HepG2 (cell line): Measurements from ENCODE around the gene MMP25. TPM values are rescaled to one million over a fixed set of nuclear protein-coding genes. Genes with fewer than 3 reads are reported as not detected.

Experiments used
- AGO2 ChIP-seq: fragments of 200-400 bp; formaldehyde crosslinking; optimal IDR thresholded peaks from 2 replicates; pipeline ENCODE3; 2017; ENCODE audit warnings: mild to moderate bottlenecking, low read depth, low read length, moderate library complexity
- FOSL2 ChIP-seq: sonication (generic); formaldehyde crosslinking; IDR thresholded peaks from 2 replicates; pipeline ENCODE4 v1.4.0; 2020; ENCODE audit warnings: missing genetic modification reagents
- HOXA3 ChIP-seq: sonication (generic); formaldehyde crosslinking; IDR thresholded peaks from 2 replicates; pipeline ENCODE4 v1.5.0; 2020; ENCODE audit warnings: missing genetic modification reagents
- KAT8 ChIP-seq: IDR thresholded peaks from 2 replicates; pipeline ENCODE4 v1.6.1; 2016; ENCODE audit warnings: missing genetic modification reagents, missing compliant biosample characterization
- MED1 ChIP-seq: sonication (generic); formaldehyde crosslinking; IDR thresholded peaks from 2 replicates; pipeline ENCODE4 v1.4.0; 2020; ENCODE audit warnings: missing genetic modification reagents
- MIXL1 ChIP-seq: IDR thresholded peaks from 2 replicates; pipeline ENCODE4 v1.6.1; 2016
- MYC ChIP-seq: sonication (generic); formaldehyde crosslinking; IDR thresholded peaks from 2 replicates; pipeline ENCODE4 v1.9.0; 2021; ENCODE audit warnings: missing genetic modification reagents, borderline replicate concordance
- POLR2AphosphoS5 ChIP-seq: IDR thresholded peaks from 2 replicates; pipeline ENCODE4 v1.6.1; 2012; ENCODE audit warnings: low read depth, low read length
- RXRB ChIP-seq: IDR thresholded peaks from 2 replicates; pipeline ENCODE4 v1.6.1; 2016; ENCODE audit warnings: borderline replicate concordance, missing genetic modification reagents, missing compliant biosample characterization
- SP5 ChIP-seq: IDR thresholded peaks from 2 replicates; pipeline ENCODE4 v1.6.1; 2016; ENCODE audit warnings: low read depth, borderline replicate concordance
- TEAD3 ChIP-seq: optimal IDR thresholded peaks from 2 replicates; pipeline ENCODE3; 2016; ENCODE audit warnings: borderline replicate concordance
- TOPORS ChIP-seq: sonication (generic); formaldehyde crosslinking; IDR thresholded peaks from 2 replicates; pipeline ENCODE4 v1.8.0; 2023; ENCODE audit warnings: mild to moderate bottlenecking, missing genetic modification reagents
- ZFY ChIP-seq: sonication (generic); formaldehyde crosslinking; IDR thresholded peaks from 2 replicates; pipeline ENCODE4 v1.4.0; 2020; ENCODE audit warnings: missing genetic modification reagents
- ZNF749 ChIP-seq: sonication (generic); formaldehyde crosslinking; IDR thresholded peaks from 2 replicates; pipeline ENCODE4 v1.8.0; 2022; ENCODE audit warnings: mild to moderate bottlenecking, missing genetic modification reagents, moderate library complexity, borderline replicate concordance
- polyA plus RNA-seq, 8 experiments: library from polyadenylated mRNA; depleted of rRNA in 3 of 8; stranded (reverse) in 7 of 8; unstranded in 1 of 8; fragments of >200 nt; fragmentation: Illumina TruSeq in 4 of 8; extraction: Trizol in 4 of 8; gene quantifications; 2 replicates each; pipeline versions ENCODE4 v1.2.1 to v1.2.3, GENCODE V29; 2011 to 2016; ENCODE audit warnings: low read depth in 4 of 8, missing spikeins in 1 of 8, mixed read lengths in 1 of 8; ENCODE audit not compliant: insufficient read depth in 1 of 8
- total RNA-seq, 5 experiments: library from RNA; depleted of rRNA; stranded (reverse); fragments of >200 nt; fragmentation: Illumina TruSeq; extraction: Trizol; gene quantifications; 2 replicates each; pipeline ENCODE4 v1.2.3, GENCODE V29; 2016; ENCODE audit warnings: low read depth in 1 of 5
- TF ChIP-seq, protein P1 (sequence below): IDR thresholded peaks from 2 replicates; pipeline ENCODE4 v1.4.0; 2020; ENCODE audit warnings: mild to moderate bottlenecking, missing genetic modification reagents
- TF ChIP-seq, protein P2 (sequence below): IDR thresholded peaks from 2 replicates; pipeline ENCODE4 v1.6.1; 2018; ENCODE audit warnings: missing genetic modification reagents
- TF ChIP-seq, protein P3 (sequence below): sonication (generic); formaldehyde crosslinking; conservative IDR thresholded peaks from 2 replicates; pipeline ENCODE4 v1.4.0; 2020; ENCODE audit warnings: mild to moderate bottlenecking, missing genetic modification reagents, moderate library complexity
- TF ChIP-seq, protein P4 (sequence below): sonication (generic); formaldehyde crosslinking; IDR thresholded peaks from 2 replicates; pipeline ENCODE4 v1.5.1; 2020; ENCODE audit warnings: mild to moderate bottlenecking, missing genetic modification reagents

Gene MMP25
- total and polyA plus RNA-seq, 2 of the 13 experiments (the other 11 are each of a cell fraction or from before 2014, with no cell fraction given): 0.04 to 0.08 TPM

DNA sequence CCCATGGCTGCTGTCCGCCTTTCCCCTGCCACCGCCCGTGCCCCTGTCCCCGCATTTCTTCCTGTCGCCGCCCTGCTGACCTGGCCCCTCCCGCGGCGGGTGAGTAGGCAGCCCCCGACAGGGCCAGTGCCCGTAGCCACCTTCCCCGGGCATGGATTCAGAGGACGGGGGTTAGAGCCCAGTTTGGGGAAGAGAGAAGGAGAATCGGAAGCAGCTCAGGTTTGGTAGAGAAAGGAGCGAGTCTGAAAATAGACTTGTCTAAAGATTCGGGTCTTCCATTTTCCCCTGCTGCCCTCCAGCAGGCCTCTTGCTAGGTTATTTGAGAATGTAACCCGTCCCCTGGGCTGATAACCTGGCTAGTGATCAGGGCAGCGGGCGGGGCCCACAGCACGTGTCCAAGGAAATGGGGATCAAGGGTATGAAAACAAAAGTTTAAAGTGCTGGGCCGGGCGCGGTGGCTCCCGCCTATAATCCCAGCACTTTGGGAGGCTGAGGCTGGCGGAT, 41.5 kb upstream of the MMP25 start (continued):
- TF ChIP-seq RXRB (CRISPR knock-in tag) (peak; percentile 49; the same call in 1 of the 2 replicates), MED1 (CRISPR knock-in tag) (peak; percentile 26; the same call in 1 of the 2 replicates), ZNF749 (CRISPR knock-in tag) (no peak), TOPORS (CRISPR knock-in tag) (no peak), AGO2 (no peak), KAT8 (CRISPR knock-in tag) (peak; percentile 43; the same call in 1 of the 2 replicates), ZFY (CRISPR knock-in tag) (peak; percentile 46; the same call in 1 of the 2 replicates), MYC (CRISPR knock-in tag) (peak; percentile 63; the same call in 1 of the 2 replicates), TEAD3 (CRISPR knock-in tag) (peak; percentile 16), FOSL2 (CRISPR knock-in tag) (0 out of 2 replicates have a peak, but pooled peaks have one; percentile 51), SP5 (CRISPR knock-in tag) (0 out of 2 replicates have a peak, but pooled peaks have one; percentile 62), HOXA3 (0 out of 2 replicates have a peak, but pooled peaks have one; percentile 33), POLR2AphosphoS5 (peak; percentile 59), MIXL1 (CRISPR knock-in tag) (no peak)
- TF ChIP-seq, protein P1, sequence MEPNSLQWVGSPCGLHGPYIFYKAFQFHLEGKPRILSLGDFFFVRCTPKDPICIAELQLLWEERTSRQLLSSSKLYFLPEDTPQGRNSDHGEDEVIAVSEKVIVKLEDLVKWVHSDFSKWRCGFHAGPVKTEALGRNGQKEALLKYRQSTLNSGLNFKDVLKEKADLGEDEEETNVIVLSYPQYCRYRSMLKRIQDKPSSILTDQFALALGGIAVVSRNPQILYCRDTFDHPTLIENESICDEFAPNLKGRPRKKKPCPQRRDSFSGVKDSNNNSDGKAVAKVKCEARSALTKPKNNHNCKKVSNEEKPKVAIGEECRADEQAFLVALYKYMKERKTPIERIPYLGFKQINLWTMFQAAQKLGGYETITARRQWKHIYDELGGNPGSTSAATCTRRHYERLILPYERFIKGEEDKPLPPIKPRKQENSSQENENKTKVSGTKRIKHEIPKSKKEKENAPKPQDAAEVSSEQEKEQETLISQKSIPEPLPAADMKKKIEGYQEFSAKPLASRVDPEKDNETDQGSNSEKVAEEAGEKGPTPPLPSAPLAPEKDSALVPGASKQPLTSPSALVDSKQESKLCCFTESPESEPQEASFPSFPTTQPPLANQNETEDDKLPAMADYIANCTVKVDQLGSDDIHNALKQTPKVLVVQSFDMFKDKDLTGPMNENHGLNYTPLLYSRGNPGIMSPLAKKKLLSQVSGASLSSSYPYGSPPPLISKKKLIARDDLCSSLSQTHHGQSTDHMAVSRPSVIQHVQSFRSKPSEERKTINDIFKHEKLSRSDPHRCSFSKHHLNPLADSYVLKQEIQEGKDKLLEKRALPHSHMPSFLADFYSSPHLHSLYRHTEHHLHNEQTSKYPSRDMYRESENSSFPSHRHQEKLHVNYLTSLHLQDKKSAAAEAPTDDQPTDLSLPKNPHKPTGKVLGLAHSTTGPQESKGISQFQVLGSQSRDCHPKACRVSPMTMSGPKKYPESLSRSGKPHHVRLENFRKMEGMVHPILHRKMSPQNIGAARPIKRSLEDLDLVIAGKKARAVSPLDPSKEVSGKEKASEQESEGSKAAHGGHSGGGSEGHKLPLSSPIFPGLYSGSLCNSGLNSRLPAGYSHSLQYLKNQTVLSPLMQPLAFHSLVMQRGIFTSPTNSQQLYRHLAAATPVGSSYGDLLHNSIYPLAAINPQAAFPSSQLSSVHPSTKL (CRISPR knock-in tag): 0 out of 2 replicates have a peak, but pooled peaks have one; percentile 28
- TF ChIP-seq, protein P2, sequence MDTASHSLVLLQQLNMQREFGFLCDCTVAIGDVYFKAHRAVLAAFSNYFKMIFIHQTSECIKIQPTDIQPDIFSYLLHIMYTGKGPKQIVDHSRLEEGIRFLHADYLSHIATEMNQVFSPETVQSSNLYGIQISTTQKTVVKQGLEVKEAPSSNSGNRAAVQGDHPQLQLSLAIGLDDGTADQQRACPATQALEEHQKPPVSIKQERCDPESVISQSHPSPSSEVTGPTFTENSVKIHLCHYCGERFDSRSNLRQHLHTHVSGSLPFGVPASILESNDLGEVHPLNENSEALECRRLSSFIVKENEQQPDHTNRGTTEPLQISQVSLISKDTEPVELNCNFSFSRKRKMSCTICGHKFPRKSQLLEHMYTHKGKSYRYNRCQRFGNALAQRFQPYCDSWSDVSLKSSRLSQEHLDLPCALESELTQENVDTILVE (CRISPR knock-in tag): peak; percentile 46; the same call in 1 of the 2 replicates
- TF ChIP-seq, protein P3, sequence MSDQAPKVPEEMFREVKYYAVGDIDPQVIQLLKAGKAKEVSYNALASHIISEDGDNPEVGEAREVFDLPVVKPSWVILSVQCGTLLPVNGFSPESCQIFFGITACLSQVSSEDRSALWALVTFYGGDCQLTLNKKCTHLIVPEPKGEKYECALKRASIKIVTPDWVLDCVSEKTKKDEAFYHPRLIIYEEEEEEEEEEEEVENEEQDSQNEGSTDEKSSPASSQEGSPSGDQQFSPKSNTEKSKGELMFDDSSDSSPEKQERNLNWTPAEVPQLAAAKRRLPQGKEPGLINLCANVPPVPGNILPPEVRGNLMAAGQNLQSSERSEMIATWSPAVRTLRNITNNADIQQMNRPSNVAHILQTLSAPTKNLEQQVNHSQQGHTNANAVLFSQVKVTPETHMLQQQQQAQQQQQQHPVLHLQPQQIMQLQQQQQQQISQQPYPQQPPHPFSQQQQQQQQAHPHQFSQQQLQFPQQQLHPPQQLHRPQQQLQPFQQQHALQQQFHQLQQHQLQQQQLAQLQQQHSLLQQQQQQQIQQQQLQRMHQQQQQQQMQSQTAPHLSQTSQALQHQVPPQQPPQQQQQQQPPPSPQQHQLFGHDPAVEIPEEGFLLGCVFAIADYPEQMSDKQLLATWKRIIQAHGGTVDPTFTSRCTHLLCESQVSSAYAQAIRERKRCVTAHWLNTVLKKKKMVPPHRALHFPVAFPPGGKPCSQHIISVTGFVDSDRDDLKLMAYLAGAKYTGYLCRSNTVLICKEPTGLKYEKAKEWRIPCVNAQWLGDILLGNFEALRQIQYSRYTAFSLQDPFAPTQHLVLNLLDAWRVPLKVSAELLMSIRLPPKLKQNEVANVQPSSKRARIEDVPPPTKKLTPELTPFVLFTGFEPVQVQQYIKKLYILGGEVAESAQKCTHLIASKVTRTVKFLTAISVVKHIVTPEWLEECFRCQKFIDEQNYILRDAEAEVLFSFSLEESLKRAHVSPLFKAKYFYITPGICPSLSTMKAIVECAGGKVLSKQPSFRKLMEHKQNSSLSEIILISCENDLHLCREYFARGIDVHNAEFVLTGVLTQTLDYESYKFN (CRISPR knock-in tag): 0 out of 2 replicates have a peak, but pooled peaks have one; percentile 25
- TF ChIP-seq, protein P4, sequence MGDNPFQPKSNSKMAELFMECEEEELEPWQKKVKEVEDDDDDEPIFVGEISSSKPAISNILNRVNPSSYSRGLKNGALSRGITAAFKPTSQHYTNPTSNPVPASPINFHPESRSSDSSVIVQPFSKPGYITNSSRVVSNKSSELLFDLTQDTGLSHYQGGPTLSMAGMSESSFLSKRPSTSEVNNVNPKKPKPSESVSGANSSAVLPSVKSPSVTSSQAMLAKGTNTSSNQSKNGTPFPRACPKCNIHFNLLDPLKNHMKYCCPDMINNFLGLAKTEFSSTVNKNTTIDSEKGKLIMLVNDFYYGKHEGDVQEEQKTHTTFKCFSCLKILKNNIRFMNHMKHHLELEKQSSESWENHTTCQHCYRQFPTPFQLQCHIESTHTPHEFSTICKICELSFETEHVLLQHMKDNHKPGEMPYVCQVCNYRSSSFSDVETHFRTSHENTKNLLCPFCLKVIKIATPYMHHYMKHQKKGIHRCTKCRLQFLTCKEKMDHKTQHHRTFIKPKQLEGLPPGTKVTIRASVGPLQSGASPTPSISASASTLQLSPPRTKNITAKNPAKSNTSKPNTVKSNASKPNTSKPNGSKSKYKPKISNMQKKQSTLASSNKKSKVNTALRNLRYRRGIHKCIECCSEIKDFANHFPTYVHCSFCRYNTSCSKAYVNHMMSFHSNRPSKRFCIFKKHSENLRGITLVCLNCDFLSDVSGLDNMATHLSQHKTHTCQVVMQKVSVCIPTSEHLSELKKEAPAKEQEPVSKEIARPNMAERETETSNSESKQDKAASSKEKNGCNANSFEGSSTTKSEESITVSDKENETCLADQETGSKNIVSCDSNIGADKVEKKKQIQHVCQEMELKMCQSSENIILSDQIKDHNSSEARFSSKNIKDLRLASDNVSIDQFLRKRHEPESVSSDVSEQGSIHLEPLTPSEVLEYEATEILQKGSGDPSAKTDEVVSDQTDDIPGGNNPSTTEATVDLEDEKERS (CRISPR knock-in tag): 0 out of 2 replicates have a peak, but pooled peaks have one; percentile 6
